Liver (tissue), 3 donors: ENCODE data around the gene BCLAF1.

Experiments
- CTCF ChIP-seq: fragments of 150-350 bp; IDR thresholded peaks from 2 replicates; pipeline ENCODE4 v1.5.1; 2017; ENCODE audit warnings: improper control_type of control experiment, low read depth, low read length; ENCODE audit not compliant: missing input control
- EGR1 ChIP-seq, 2 donors: IDR thresholded peaks; 2 replicates each; pipeline ENCODE4 v1.6.1; 2016 to 2018; ENCODE audit warnings: antibody characterized with exemption in 2 of 2, low read depth in 2 of 2
- FOXA1 ChIP-seq: IDR thresholded peaks from 2 replicates; pipeline ENCODE4 v1.6.1; 2016; ENCODE audit warnings: antibody characterized with exemption
- GABPA ChIP-seq, 2 donors: IDR thresholded peaks in 1 of 2; conservative IDR thresholded peaks in 1 of 2; 2 replicates each; pipeline ENCODE4 v1.6.1; 2016; ENCODE audit warnings: antibody characterized with exemption in 2 of 2, mild to moderate bottlenecking in 1 of 2, moderate library complexity in 1 of 2
- HNF4A ChIP-seq, 2 donors: conservative IDR thresholded peaks; 2 replicates each; pipeline ENCODE4 v1.6.1; 2016; ENCODE audit warnings: antibody characterized with exemption in 2 of 2, mild to moderate bottlenecking in 2 of 2
- HNF4G ChIP-seq: IDR thresholded peaks from 2 replicates; pipeline ENCODE4 v1.6.1; 2016; ENCODE audit warnings: antibody characterized with exemption
- RAD21 ChIP-seq, 2 donors: IDR thresholded peaks; 2 replicates each; pipeline ENCODE4 v1.6.1; 2016; ENCODE audit warnings: antibody characterized with exemption in 2 of 2, mild to moderate bottlenecking in 2 of 2
- REST ChIP-seq: IDR thresholded peaks from 2 replicates; pipeline ENCODE4 v1.6.1; 2016; ENCODE audit warnings: antibody characterized with exemption, mild to moderate bottlenecking
- RXRA ChIP-seq, 2 donors: IDR thresholded peaks; 2 replicates each; pipeline ENCODE4 v1.6.1; 2017 to 2018; ENCODE audit warnings: antibody characterized with exemption in 2 of 2, mild to moderate bottlenecking in 1 of 2
- SP1 ChIP-seq: IDR thresholded peaks from 2 replicates; pipeline ENCODE4 v1.6.1; 2018; ENCODE audit warnings: antibody characterized with exemption, mild to moderate bottlenecking
- TAF1 ChIP-seq: conservative IDR thresholded peaks from 2 replicates; pipeline ENCODE4 v1.6.1; 2016; ENCODE audit warnings: antibody characterized with exemption, mild to moderate bottlenecking
- YY1 ChIP-seq: IDR thresholded peaks from 2 replicates; pipeline ENCODE4 v1.6.1; 2016; ENCODE audit warnings: antibody characterized with exemption, mild to moderate bottlenecking
- TF ChIP-seq, protein P1 (sequence below): IDR thresholded peaks from 2 replicates; pipeline ENCODE4 v1.6.1; 2016; ENCODE audit warnings: antibody characterized with exemption
- TF ChIP-seq, protein P2 (sequence below): IDR thresholded peaks from 2 replicates; pipeline ENCODE4 v1.6.1; 2016; ENCODE audit warnings: antibody characterized with exemption
- donor health status: healthy.
- donor health status: healthy.

- TF ChIP-seq CTCF, result no peak
- TF ChIP-seq FOXA1, result no peak
- no peak for TF ChIP-seq GABPA (IDR thresholded peaks at IDR 0.05 in 1 of 2, conservative IDR thresholded peaks at IDR 0.05 in 1 of 2)
- no peak for TF ChIP-seq SP1
- no peak for TF ChIP-seq YY1
- TF ChIP-seq REST, result no peak
- no peak for TF ChIP-seq EGR1 (IDR thresholded peaks at IDR 0.05; ENCODE audit: low read depth in 2 of 2)
- TF ChIP-seq RAD21 (IDR thresholded peaks at IDR 0.05), result no peak
- TF ChIP-seq, protein P1, sequence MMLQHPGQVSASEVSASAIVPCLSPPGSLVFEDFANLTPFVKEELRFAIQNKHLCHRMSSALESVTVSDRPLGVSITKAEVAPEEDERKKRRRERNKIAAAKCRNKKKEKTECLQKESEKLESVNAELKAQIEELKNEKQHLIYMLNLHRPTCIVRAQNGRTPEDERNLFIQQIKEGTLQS, result no peak
- TF ChIP-seq HNF4G, result no peak
- TF ChIP-seq HNF4A (conservative IDR thresholded peaks at IDR 0.05), result no peak
- no peak for TF ChIP-seq RXRA (IDR thresholded peaks at IDR 0.05)
- TF ChIP-seq, protein P2, sequence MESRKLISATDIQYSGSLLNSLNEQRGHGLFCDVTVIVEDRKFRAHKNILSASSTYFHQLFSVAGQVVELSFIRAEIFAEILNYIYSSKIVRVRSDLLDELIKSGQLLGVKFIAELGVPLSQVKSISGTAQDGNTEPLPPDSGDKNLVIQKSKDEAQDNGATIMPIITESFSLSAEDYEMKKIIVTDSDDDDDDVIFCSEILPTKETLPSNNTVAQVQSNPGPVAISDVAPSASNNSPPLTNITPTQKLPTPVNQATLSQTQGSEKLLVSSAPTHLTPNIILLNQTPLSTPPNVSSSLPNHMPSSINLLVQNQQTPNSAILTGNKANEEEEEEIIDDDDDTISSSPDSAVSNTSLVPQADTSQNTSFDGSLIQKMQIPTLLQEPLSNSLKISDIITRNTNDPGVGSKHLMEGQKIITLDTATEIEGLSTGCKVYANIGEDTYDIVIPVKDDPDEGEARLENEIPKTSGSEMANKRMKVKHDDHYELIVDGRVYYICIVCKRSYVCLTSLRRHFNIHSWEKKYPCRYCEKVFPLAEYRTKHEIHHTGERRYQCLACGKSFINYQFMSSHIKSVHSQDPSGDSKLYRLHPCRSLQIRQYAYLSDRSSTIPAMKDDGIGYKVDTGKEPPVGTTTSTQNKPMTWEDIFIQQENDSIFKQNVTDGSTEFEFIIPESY, result no peak
- TF ChIP-seq TAF1, result no peak
Observed at GRCh38 chr6:136323431-136324112, 33.9 kb upstream of the BCLAF1 start.
